GM12872 (cell line): Measurements from ENCODE around the gene KRTAP10-5.

ENCODE experiments used
- CTCF ChIP-seq: IDR thresholded peaks from 3 replicates; pipeline ENCODE4 v1.5.1; 2011; ENCODE audit warnings: low read depth, mild to moderate bottlenecking, low read length, moderate library complexity; ENCODE audit not compliant: insufficient read depth

Gene KRTAP10-5

GRCh38 chr21:44568261-44568660 is 12.1 kb downstream of the KRTAP10-5 start:
- no peak for TF ChIP-seq CTCF

- no peak for TF ChIP-seq CTCF
These were observed 12.8 kb downstream of the KRTAP10-5 start for GRCh38 chr21:44567481-44568171.

- TF ChIP-seq CTCF, result no peak
These were observed 14.0 kb downstream of the KRTAP10-5 start for GRCh38 chr21:44566403-44566802.

GRCh38 chr21:44564886-44565598 is 15.4 kb downstream of the KRTAP10-5 start:
- no peak for TF ChIP-seq CTCF

- TF ChIP-seq CTCF, result no peak
These were observed 16.3 kb downstream of the KRTAP10-5 start for GRCh38 chr21:44564099-44564498.

GRCh38 chr21:44558695-44559094 is 21.7 kb downstream of the KRTAP10-5 start, which contains the start of gene KRTAP10-3:
Gene KRTAP10-3, minus strand, starts transcription at chr21:44558795. Its CDS starts 80 bp downstream, at chr21:44558715.
- no peak for TF ChIP-seq CTCF

- no peak for TF ChIP-seq CTCF
These were observed 22.7 kb downstream of the KRTAP10-5 start for GRCh38 chr21:44557491-44558328.
